GM18499 (cell line): ENCODE data around the gene ZNF862.
"Not testable (repeated sequence)": the region's sequence is repeated elsewhere in the genome, so short reads cannot be mapped to it uniquely, and the experiment has no call there.

Experiments used
- ATAC-seq: cut with Tn5 transposase; IDR thresholded peaks from one replicate; pipeline ENCODE4 v1.9.1; 2021; ENCODE audit warnings: moderate number of reproducible peaks; ENCODE audit not compliant: insufficient read depth, unreplicated experiment

Gene ZNF862

DNA sequence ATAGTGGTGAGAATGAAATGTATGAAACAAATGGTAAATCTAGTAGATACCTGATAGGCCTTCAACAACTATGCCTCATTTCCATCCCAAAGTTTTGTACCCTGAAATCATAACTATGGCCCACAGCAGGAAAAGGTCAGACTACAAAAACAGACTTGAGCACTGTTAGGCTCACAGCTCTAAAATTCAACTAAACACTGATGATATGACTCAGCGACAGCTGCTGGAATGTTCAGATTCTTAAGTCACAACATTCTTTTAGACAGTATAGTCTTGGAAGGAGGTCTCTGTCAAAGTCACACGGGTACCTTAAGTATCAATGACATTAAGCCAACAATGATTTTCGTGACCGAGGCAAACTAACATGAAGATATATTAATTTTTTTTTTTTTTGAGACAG lies 74.0 kb downstream of the ZNF862 start:
- not testable (repeated sequence) for ATAC-seq
